IPS-11a (cell line): Measurements from ENCODE around the gene PIAS3.
"Not testable (repeated sequence)": the region's sequence is repeated elsewhere in the genome, so short reads cannot be mapped to it uniquely, and the experiment has no call there.

ENCODE experiments used
- H3K4me3 ChIP-seq: one replicate; pipeline ENCODE4 v1.5.1; 2013; ENCODE audit warnings: low read depth, low read length, control low read depth

The PIAS3 gene

DNA sequence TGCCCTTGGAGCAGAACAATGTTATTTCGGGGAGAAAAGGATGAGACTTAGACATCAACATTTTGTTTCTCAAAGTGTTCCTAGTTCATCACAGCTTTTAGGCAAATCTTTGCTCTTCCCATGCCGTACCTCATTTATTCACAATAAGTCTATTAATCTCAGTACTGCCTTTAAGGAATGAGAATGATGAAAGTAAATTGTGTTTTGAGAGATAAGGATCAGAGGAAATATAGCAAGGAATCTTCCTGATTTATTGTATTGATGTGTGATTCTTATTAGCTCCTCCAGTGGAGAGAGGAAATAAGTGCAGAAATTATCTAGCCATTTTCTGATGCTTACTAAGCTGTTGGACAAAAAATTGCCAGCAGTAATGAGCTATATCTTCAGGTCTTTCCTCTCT lies 32.9 kb downstream of the PIAS3 start:
- H3K4me3 ChIP-seq = no peak overlapping the region

- H3K4me3 ChIP-seq = peak overlapping the region; percentile 98
Observed at GRCh38 chr1:145824499-145824842, 34.4 kb downstream of the PIAS3 start.

GRCh38 chr1:145823565-145824498 lies 35.0 kb downstream of the PIAS3 start, which contains the start of the genes POLR3C and RNF115:
POLR3C (plus strand) TSS chr1:145824200; CDS start chr1:145825777, 1,577 bp downstream.
RNF115 (minus strand) TSS chr1:145824095; CDS start chr1:145823873, 222 bp downstream.
- peak within 1 kb of the TSS; percentile 98 for H3K4me3 ChIP-seq

- not testable (repeated sequence) for H3K4me3 ChIP-seq
Observed at GRCh38 chr1:145822779-145823331, 36.0 kb downstream of the PIAS3 start.

DNA sequence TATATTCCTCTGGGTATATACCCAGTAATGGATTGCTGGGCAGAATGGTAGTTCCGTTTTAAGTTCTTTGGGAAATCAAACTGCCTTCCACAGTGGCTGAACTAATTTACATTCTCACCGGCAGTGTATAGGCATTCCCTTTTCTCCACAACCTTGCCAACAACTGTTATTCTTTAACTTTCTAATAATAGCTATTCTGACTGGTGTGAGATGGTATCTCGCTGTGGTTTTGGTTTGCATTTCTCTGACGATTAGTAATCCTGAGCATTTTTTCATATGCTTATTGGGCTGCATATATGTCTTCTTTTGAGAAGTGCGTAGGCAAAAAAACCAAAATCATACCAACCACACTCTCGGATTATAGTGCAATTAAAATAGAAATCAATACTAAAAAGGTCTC lies 40.8 kb downstream of the PIAS3 start:
- H3K4me3 ChIP-seq = not testable (repeated sequence)

GRCh38 chr1:145812977-145813810 lies 45.7 kb downstream of the PIAS3 start:
- H3K4me3 ChIP-seq = not testable (repeated sequence)

DNA sequence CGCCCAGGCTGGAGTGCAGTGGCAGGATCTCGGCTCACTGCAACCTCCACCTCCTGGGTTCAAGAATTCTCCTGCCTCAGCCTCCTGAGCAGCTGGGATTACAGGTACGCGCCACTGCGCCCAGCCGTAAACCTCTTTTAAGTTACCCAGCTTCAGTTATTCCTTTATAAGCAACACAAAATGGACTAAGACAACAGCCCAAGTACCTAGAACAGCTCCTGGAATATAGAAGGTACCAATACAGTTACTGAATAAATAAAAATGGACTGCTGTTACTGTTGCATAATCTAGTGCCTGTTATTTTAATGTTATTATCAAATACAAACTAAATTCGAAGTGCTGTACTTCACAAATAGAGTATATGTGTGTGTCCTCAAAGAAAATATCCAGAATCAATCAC lies 52.0 kb downstream of the PIAS3 start:
- H3K4me3 ChIP-seq = no peak overlapping the region

- H3K4me3 ChIP-seq = no peak overlapping the region
Observed at GRCh38 chr1:145806408-145806807, 52.5 kb downstream of the PIAS3 start.

- no peak overlapping the region for H3K4me3 ChIP-seq
Observed at GRCh38 chr1:145805057-145805456, 53.8 kb downstream of the PIAS3 start.

- no peak overlapping the region for H3K4me3 ChIP-seq
Observed at GRCh38 chr1:145804235-145805045, 54.4 kb downstream of the PIAS3 start.

DNA sequence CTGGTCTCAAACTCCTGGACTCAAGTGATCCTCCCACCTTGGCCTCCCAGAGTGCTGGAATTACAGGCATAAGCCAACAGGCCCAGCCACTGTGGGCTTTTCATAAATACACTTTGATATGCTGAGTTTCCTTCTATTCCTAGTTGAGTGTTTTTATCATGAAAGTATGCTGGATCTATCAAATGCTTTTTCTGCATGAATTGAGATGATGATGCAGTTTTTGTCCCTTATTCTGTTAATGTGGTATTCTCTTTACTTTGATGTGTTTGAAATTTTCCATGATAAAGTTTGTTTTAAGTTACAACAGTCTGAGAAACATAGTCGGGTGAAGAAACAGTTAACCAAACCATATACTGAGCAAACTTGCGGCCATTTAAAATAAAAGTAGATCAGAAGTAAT lies 59.1 kb downstream of the PIAS3 start:
- no peak overlapping the region for H3K4me3 ChIP-seq
